GM18951 (cell line): ENCODE data around the gene ZFP36L1.
"Not testable (repeated sequence)": the region's sequence is repeated elsewhere in the genome, so short reads cannot be mapped to it uniquely, and the experiment has no call there.

Source experiments
- POLR2A ChIP-seq: IDR thresholded peaks from 4 replicates; pipeline ENCODE4 v1.6.1; 2011; ENCODE audit warnings: mild to moderate bottlenecking; ENCODE audit not compliant: insufficient read length, insufficient read depth; ENCODE audit errors: extremely low read depth
- in situ Hi-C: fragments of 300-500 bp; cut with MboI; formaldehyde crosslinking; loops from one replicate; pipeline ENCODE4 v1.12.0; 2022; ENCODE audit warnings: low sequenced_read_pairs, mixed read lengths, inconsistent platforms; ENCODE audit not compliant: unreplicated experiment

Gene ZFP36L1

GRCh38 chr14:68770051-68770450, 22.8 kb downstream of the ZFP36L1 start:
- in situ Hi-C loops: no loop called here
- no peak for TF ChIP-seq POLR2A

GRCh38 chr14:68768316-68768715, 24.6 kb downstream of the ZFP36L1 start:
- no peak for TF ChIP-seq POLR2A

GRCh38 chr14:68767248-68767645, 25.6 kb downstream of the ZFP36L1 start:
- no peak for TF ChIP-seq POLR2A
- in situ Hi-C loops: no loop called here

More at GRCh38 chr14:68768316-68768715, 24.6 kb downstream of the ZFP36L1 start:
- in situ Hi-C loops: no loop called here

DNA sequence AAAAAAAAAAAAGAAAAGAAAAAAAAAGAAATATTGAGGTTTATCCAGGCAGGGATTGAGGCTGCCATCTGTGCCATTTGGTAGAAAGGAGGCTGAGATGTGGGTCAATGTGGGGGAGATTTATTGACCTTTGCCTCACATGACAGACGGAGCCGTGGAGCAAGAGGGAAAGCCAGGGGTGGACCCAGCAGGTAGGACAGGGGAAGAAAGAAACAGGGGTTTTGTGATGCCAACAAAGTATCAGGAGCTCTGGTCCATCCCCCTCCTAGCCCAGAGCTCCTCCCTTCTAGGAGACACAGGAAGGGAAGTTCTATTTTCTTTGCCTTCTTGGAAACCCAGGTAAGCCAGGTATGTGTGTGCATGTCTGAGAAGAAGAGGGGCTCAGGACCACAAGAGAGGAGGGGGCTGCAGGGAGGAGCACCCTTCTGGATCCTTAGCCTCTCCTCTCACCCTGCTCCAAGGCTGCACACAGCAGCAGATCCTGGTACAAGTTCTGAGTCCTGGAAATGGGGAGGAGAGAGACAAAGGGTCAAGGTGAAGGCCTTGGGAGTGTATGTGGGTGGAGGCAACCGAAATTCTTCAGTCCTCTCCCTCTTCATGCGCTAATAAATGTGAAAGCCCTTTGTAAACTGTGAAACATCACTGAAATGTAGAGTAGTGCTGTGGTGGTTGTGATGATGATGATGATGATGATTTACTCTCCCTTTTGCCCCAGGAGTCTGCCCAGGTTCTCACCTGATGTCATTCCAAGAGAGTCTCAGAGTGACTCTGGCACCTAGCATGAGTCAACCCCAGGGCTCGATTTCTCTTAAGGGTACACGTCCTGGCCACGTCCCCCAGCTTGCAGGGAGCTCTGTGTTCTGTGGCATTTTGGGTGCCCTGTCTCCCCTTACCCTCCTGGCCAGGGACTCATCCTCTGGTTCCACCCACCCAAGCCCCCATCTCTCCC, 26.3 kb downstream of the ZFP36L1 start:
- in situ Hi-C loops: no loop called here
- TF ChIP-seq POLR2A: no peak

DNA sequence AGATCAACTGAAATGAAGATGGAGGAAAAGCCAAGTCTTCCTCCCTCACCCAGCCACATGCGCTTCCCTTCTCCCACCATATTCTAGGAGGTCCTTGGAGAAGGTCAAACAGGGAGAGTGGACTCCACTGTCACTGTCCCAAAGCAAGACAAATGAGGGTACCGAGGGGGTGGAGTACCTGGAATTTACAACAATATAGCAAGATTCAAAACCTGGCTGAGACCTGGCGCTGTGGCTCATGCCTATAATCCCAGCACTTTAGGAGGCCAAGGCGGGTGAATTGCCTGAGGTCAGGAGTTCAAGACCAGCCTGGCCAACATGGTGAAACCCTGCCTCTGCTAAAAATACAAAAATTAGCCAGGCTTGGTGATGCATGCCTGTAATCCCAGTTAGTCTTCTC, 29.0 kb downstream of the ZFP36L1 start:
- in situ Hi-C loops: not testable (repeated sequence)

GRCh38 chr14:68762953-68763764, 29.7 kb downstream of the ZFP36L1 start:
- no peak for TF ChIP-seq POLR2A
- in situ Hi-C loops: no loop called here

GRCh38 chr14:68761391-68761790, 31.5 kb downstream of the ZFP36L1 start:
- in situ Hi-C loops: no loop called here
- TF ChIP-seq POLR2A: no peak

DNA sequence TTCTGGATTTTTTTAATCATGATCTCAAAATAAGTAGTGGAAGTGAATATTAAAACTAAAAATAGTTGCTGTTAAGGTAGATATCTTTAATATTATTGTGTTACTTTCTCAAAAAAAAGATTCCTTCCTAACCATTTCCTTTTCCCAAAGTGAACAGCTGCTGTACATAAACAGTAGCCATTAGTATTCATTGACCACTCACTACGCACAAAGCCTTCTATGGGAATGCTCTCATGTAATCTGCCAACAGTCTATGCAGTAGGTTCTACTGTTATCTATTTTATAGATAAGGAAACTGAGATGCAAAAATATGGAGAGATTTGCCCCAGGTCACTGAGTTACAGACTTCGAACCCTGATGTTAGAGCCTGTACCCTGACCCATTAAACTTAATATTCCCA, 32.1 kb downstream of the ZFP36L1 start:
- TF ChIP-seq POLR2A: no peak
- in situ Hi-C loops: no loop called here

DNA sequence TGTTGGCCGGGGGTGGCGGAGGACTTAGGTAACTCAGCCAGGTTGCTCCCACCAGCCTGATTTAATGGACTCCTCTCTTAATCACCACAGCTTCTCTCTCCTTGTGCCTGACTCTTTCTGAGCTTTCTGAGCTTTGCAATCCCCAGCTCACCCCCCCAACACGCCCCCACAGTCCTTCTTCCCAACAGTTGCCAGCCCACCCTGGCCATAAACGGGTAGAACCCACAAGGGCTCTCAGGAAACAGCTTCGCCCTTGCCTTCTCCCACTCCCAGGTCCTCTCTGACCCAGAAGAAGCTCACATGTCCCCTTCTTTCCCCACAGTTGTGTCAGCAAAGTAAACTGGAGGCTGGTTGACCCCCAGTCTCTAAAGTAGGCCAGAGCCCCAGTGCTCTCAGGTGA, 32.9 kb downstream of the ZFP36L1 start:
- in situ Hi-C loops: no loop called here
- no peak for TF ChIP-seq POLR2A

- in situ Hi-C loops: no loop called here
- no peak for TF ChIP-seq POLR2A
Observed at GRCh38 chr14:68759017-68759560, 33.8 kb downstream of the ZFP36L1 start.

DNA sequence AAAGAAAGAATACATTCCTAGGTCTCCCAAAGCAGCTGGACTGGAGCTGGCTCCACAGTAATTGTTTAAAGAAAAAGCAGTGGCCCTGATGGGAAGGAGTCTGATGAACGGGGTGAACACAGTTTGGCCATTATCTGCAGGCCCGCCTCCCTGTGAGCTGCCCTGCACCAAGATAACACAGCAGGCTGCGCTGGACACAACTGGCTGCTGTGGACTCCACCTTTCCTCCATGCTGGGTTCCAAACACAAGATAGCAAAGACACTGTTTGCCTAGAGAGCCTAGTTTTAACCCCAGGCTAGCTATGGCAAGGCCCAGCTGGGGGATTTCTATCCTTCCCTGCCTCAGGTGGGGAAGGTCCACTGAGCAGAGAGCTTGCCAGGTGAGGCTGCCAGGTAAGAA, 34.6 kb downstream of the ZFP36L1 start:
- in situ Hi-C loops: no loop called here
- no peak for TF ChIP-seq POLR2A

DNA sequence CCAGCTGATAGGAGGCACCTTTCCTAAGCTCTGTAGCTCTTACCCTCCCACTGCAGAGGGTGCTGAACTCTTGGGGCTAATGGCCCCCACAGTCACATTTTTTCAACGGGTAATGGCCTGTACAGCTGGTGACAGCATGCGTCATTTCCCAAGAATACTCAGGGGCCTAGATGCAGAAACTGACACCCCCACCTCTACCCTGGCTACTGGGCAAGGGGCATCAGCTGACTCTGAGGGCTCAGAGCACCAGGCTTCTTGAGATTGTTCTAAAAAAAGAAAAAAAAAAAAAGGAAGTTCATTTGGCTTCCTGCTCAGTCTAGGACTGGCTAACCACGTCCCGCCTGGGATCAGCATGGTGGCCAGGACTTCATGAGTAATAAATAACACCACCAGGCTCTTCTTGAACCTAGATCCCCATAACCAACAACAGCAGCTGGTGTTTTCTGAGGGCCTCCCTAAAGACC, 35.2 kb downstream of the ZFP36L1 start:
- TF ChIP-seq POLR2A: no peak
- in situ Hi-C loops: no loop called here

GRCh38 chr14:68756734-68757133, 36.1 kb downstream of the ZFP36L1 start:
- TF ChIP-seq POLR2A: no peak
- in situ Hi-C loops: no loop called here
